ENCODE data around the gene P4HA2. TPM values are rescaled to one million over a fixed set of nuclear protein-coding genes. Genes with fewer than 3 reads are reported as not detected.

Gene P4HA2
- total and polyA plus RNA-seq, 2 experiments from 2014 or later = 5.9 to 8.0 TPM

DNA sequence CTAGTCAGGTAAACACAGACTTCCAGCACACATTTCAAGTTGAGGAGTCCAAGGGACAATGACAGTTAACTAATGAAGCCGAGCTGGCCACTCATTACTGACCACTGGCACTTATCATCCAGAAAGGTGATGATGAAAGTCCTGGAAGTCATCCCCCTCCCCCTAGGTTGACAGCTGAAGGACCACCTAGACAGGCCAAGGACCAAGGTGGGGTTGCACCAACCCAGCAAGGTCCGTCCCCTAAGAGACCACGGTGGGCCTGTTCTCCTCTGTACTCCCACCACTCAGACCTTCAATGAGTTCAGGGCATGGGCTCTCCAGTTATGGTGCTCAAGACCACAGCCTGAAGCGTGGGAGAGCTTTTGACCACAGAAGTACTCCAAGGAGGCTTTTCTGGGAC is 13.2 kb downstream of the P4HA2 start:
- Histone ChIP-seq H3K27me3 (ENCODE audit: insufficient read depth) (no peaks in the 10 kb centered on the region), H3K9me2 (ENCODE audit: insufficient read depth) (0 out of 2 replicates have a peak, but pooled peaks cover 5% of the 10 kb centered on the region), H4K20me1 (replicated peaks; ENCODE audit: insufficient read depth) (no peaks in the 10 kb centered on the region), H3K79me2 (replicated peaks; ENCODE audit: insufficient read depth) (no peaks in the 10 kb centered on the region), H3K36me3 (ENCODE audit: insufficient read depth) (no peaks in the 10 kb centered on the region), H3K27ac (ENCODE audit: low read depth) (no peak overlapping the region), H3K4me1 (ENCODE audit: insufficient read depth) (no peaks in the 10 kb centered on the region), H3K4me2 (no peak overlapping the region), H3F3A (replicated peaks; ENCODE audit: low read depth) (no peaks in the 10 kb centered on the region), H3K4me3 (no peak overlapping the region), H2AFZ (no peak overlapping the region)
- no peak for TF ChIP-seq EZH2 (IDR thresholded peaks at IDR 0.05; ENCODE audit: low read depth, unreplicated experiment)
- TF ChIP-seq NANOG (IDR thresholded peaks at IDR 0.05; ENCODE audit: borderline replicate concordance) = no peak
- no peak for TF ChIP-seq EZH2phosphoT487 (IDR thresholded peaks at IDR 0.05; ENCODE audit: unreplicated experiment)
- no peak for TF ChIP-seq CREB1 (CRISPR knock-in tag; IDR thresholded peaks at IDR 0.05; ENCODE audit: low read depth)
- TF ChIP-seq, protein P1, sequence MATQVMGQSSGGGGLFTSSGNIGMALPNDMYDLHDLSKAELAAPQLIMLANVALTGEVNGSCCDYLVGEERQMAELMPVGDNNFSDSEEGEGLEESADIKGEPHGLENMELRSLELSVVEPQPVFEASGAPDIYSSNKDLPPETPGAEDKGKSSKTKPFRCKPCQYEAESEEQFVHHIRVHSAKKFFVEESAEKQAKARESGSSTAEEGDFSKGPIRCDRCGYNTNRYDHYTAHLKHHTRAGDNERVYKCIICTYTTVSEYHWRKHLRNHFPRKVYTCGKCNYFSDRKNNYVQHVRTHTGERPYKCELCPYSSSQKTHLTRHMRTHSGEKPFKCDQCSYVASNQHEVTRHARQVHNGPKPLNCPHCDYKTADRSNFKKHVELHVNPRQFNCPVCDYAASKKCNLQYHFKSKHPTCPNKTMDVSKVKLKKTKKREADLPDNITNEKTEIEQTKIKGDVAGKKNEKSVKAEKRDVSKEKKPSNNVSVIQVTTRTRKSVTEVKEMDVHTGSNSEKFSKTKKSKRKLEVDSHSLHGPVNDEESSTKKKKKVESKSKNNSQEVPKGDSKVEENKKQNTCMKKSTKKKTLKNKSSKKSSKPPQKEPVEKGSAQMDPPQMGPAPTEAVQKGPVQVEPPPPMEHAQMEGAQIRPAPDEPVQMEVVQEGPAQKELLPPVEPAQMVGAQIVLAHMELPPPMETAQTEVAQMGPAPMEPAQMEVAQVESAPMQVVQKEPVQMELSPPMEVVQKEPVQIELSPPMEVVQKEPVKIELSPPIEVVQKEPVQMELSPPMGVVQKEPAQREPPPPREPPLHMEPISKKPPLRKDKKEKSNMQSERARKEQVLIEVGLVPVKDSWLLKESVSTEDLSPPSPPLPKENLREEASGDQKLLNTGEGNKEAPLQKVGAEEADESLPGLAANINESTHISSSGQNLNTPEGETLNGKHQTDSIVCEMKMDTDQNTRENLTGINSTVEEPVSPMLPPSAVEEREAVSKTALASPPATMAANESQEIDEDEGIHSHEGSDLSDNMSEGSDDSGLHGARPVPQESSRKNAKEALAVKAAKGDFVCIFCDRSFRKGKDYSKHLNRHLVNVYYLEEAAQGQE (IDR thresholded peaks at IDR 0.05; ENCODE audit: unreplicated experiment) = no peak
- TF ChIP-seq ZNF331 (CRISPR knock-in tag; IDR thresholded peaks at IDR 0.05; ENCODE audit: low read depth) = no peak
- TF ChIP-seq, protein P2, sequence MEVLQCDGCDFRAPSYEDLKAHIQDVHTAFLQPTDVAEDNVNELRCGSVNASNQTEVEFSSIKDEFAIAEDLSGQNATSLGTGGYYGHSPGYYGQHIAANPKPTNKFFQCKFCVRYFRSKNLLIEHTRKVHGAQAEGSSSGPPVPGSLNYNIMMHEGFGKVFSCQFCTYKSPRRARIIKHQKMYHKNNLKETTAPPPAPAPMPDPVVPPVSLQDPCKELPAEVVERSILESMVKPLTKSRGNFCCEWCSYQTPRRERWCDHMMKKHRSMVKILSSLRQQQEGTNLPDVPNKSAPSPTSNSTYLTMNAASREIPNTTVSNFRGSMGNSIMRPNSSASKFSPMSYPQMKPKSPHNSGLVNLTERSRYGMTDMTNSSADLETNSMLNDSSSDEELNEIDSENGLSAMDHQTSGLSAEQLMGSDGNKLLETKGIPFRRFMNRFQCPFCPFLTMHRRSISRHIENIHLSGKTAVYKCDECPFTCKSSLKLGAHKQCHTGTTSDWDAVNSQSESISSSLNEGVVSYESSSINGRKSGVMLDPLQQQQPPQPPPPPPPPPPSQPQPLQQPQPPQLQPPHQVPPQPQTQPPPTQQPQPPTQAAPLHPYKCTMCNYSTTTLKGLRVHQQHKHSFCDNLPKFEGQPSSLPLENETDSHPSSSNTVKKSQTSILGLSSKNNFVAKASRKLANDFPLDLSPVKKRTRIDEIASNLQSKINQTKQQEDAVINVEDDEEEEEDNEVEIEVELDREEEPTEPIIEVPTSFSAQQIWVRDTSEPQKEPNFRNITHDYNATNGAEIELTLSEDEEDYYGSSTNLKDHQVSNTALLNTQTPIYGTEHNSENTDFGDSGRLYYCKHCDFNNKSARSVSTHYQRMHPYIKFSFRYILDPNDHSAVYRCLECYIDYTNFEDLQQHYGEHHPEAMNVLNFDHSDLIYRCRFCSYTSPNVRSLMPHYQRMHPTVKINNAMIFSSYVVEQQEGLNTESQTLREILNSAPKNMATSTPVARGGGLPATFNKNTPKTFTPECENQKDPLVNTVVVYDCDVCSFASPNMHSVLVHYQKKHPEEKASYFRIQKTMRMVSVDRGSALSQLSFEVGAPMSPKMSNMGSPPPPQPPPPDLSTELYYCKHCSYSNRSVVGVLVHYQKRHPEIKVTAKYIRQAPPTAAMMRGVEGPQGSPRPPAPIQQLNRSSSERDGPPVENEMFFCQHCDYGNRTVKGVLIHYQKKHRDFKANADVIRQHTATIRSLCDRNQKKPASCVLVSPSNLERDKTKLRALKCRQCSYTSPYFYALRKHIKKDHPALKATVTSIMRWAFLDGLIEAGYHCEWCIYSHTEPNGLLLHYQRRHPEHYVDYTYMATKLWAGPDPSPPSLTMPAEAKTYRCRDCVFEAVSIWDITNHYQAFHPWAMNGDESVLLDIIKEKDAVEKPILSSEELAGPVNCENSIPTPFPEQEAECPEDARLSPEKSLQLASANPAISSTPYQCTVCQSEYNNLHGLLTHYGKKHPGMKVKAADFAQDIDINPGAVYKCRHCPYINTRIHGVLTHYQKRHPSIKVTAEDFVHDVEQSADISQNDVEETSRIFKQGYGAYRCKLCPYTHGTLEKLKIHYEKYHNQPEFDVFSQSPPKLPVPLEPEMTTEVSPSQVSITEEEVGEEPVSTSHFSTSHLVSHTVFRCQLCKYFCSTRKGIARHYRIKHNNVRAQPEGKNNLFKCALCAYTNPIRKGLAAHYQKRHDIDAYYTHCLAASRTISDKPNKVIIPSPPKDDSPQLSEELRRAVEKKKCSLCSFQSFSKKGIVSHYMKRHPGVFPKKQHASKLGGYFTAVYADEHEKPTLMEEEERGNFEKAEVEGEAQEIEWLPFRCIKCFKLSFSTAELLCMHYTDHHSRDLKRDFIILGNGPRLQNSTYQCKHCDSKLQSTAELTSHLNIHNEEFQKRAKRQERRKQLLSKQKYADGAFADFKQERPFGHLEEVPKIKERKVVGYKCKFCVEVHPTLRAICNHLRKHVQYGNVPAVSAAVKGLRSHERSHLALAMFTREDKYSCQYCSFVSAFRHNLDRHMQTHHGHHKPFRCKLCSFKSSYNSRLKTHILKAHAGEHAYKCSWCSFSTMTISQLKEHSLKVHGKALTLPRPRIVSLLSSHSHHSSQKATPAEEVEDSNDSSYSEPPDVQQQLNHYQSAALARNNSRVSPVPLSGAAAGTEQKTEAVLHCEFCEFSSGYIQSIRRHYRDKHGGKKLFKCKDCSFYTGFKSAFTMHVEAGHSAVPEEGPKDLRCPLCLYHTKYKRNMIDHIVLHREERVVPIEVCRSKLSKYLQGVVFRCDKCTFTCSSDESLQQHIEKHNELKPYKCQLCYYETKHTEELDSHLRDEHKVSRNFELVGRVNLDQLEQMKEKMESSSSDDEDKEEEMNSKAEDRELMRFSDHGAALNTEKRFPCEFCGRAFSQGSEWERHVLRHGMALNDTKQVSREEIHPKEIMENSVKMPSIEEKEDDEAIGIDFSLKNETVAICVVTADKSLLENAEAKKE (CRISPR knock-in tag; IDR thresholded peaks at IDR 0.05) = no peak
- TF ChIP-seq POLR2AphosphoS5 (IDR thresholded peaks at IDR 0.05; ENCODE audit: low read depth) = no peak
- TF ChIP-seq, protein P3, sequence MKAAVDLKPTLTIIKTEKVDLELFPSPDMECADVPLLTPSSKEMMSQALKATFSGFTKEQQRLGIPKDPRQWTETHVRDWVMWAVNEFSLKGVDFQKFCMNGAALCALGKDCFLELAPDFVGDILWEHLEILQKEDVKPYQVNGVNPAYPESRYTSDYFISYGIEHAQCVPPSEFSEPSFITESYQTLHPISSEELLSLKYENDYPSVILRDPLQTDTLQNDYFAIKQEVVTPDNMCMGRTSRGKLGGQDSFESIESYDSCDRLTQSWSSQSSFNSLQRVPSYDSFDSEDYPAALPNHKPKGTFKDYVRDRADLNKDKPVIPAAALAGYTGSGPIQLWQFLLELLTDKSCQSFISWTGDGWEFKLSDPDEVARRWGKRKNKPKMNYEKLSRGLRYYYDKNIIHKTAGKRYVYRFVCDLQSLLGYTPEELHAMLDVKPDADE (IDR thresholded peaks at IDR 0.05) = no peak
- no peak for TF ChIP-seq JUNB (IDR thresholded peaks at IDR 0.05; ENCODE audit: unreplicated experiment)
- no peak for TF ChIP-seq ZNF114 (CRISPR knock-in tag; IDR thresholded peaks at IDR 0.05)
- TF ChIP-seq, protein P4, sequence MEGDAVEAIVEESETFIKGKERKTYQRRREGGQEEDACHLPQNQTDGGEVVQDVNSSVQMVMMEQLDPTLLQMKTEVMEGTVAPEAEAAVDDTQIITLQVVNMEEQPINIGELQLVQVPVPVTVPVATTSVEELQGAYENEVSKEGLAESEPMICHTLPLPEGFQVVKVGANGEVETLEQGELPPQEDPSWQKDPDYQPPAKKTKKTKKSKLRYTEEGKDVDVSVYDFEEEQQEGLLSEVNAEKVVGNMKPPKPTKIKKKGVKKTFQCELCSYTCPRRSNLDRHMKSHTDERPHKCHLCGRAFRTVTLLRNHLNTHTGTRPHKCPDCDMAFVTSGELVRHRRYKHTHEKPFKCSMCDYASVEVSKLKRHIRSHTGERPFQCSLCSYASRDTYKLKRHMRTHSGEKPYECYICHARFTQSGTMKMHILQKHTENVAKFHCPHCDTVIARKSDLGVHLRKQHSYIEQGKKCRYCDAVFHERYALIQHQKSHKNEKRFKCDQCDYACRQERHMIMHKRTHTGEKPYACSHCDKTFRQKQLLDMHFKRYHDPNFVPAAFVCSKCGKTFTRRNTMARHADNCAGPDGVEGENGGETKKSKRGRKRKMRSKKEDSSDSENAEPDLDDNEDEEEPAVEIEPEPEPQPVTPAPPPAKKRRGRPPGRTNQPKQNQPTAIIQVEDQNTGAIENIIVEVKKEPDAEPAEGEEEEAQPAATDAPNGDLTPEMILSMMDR (conservative IDR thresholded peaks at IDR 0.05; ENCODE audit: low read depth in 2 of 2) = no peak
- TF ChIP-seq STAT1 (IDR thresholded peaks at IDR 0.05; ENCODE audit: unreplicated experiment) = no peak
- Mint-ChIP-seq H3K4me1 (no peaks in the 10 kb centered on the region; the same call in 2 of the 3 replicates), H3K9me3 (no peaks in the 10 kb centered on the region), H3K27me3 (ENCODE audit: insufficient read depth, low read depth, poor library complexity) (peaks cover 5% of the 10 kb centered on the region), H3K4me3 (no peak overlapping the region), H3K36me3 (ENCODE audit: low read depth) (no peaks in the 10 kb centered on the region), H3K27ac (no peak overlapping the region)
- ATAC-seq = no peak
- no peak for DNase-seq (ENCODE audit: low spot score)

Measured in GM23338 (cell line).